Measurements from ENCODE around the gene DDR1.

Gene DDR1

GRCh38 chr6:30883685-30884520, at the start of gene DDR1:
TSS of gene DDR1 (plus strand) at chr6:30884519. CDS start at chr6:30888730, 4,211 bp downstream.
- H3K27me3 Mint-ChIP-seq (ENCODE audit: low read depth): peaks cover 2% of the 10 kb centered on the region
- peak; percentile 19 for DNase-seq (ENCODE audit: low spot score)
- peak within 1 kb of the TSS; percentile 78 for H3K4me3 Mint-ChIP-seq
- H3K36me3 Mint-ChIP-seq (ENCODE audit: low read depth): no peaks in the 10 kb centered on the region
- no peaks in the 10 kb centered on the region for H3K9me3 Mint-ChIP-seq
- H3K27ac Mint-ChIP-seq: peak within 1 kb of the TSS; percentile 62
- H3K4me1 Mint-ChIP-seq (ENCODE audit: low read depth): peaks cover 17% of the 10 kb centered on the region

GRCh38 chr6:30834646-30835045, 49.7 kb upstream of the DDR1 start:
- DNase-seq (ENCODE audit: low spot score): no peak
- no peaks in the 10 kb centered on the region for H3K27me3 Mint-ChIP-seq (ENCODE audit: low read depth)
- H3K36me3 Mint-ChIP-seq (ENCODE audit: low read depth): peaks cover 3% of the 10 kb centered on the region
- peak overlapping the region; percentile 82 for H3K27ac Mint-ChIP-seq
- no peaks in the 10 kb centered on the region for H3K9me3 Mint-ChIP-seq
- H3K4me3 Mint-ChIP-seq: peak overlapping the region; percentile 75
- peaks cover 40% of the 10 kb centered on the region for H3K4me1 Mint-ChIP-seq (ENCODE audit: low read depth)

- Mint-ChIP-seq H3K27me3 (ENCODE audit: low read depth) (no peaks in the 10 kb centered on the region), H3K9me3 (no peaks in the 10 kb centered on the region), H3K4me1 (ENCODE audit: low read depth) (peaks cover 35% of the 10 kb centered on the region), H3K36me3 (ENCODE audit: low read depth) (peaks cover under 1% of the 10 kb centered on the region), H3K27ac (no peak overlapping the region), H3K4me3 (no peak overlapping the region)
- no peak for DNase-seq (ENCODE audit: low spot score)
Observed at GRCh38 chr6:30835576-30835975, 48.7 kb upstream of the DDR1 start.

GRCh38 chr6:30836431-30836866, 47.9 kb upstream of the DDR1 start:
- H3K4me3 Mint-ChIP-seq: no peak overlapping the region
- H3K4me1 Mint-ChIP-seq (ENCODE audit: low read depth): peaks cover 28% of the 10 kb centered on the region
- DNase-seq (ENCODE audit: low spot score): no peak
- H3K27me3 Mint-ChIP-seq (ENCODE audit: low read depth): no peaks in the 10 kb centered on the region
- H3K27ac Mint-ChIP-seq: no peak overlapping the region
- no peaks in the 10 kb centered on the region for H3K9me3 Mint-ChIP-seq
- no peaks in the 10 kb centered on the region for H3K36me3 Mint-ChIP-seq (ENCODE audit: low read depth)

- DNase-seq (ENCODE audit: low spot score): no peak
- Mint-ChIP-seq H3K4me1 (ENCODE audit: low read depth) (peaks cover 25% of the 10 kb centered on the region), H3K4me3 (no peak overlapping the region), H3K27ac (no peak overlapping the region), H3K27me3 (ENCODE audit: low read depth) (no peaks in the 10 kb centered on the region), H3K9me3 (no peaks in the 10 kb centered on the region), H3K36me3 (ENCODE audit: low read depth) (no peaks in the 10 kb centered on the region)
Observed at GRCh38 chr6:30836957-30837356, 47.4 kb upstream of the DDR1 start.

- no peaks in the 10 kb centered on the region for H3K36me3 Mint-ChIP-seq (ENCODE audit: low read depth)
- H3K9me3 Mint-ChIP-seq: no peaks in the 10 kb centered on the region
- DNase-seq (ENCODE audit: low spot score): no peak
- no peak overlapping the region for H3K4me3 Mint-ChIP-seq
- H3K27ac Mint-ChIP-seq: no peak overlapping the region
- peaks cover 24% of the 10 kb centered on the region for H3K4me1 Mint-ChIP-seq (ENCODE audit: low read depth)
- H3K27me3 Mint-ChIP-seq (ENCODE audit: low read depth): no peaks in the 10 kb centered on the region
Observed at GRCh38 chr6:30837432-30837831, 46.9 kb upstream of the DDR1 start.

GRCh38 chr6:30837870-30838269, 46.4 kb upstream of the DDR1 start:
- Mint-ChIP-seq H3K4me3 (no peak overlapping the region), H3K27me3 (ENCODE audit: low read depth) (no peaks in the 10 kb centered on the region), H3K27ac (no peak overlapping the region)

GRCh38 chr6:30839671-30840070, 44.6 kb upstream of the DDR1 start:
- DNase-seq (ENCODE audit: low spot score): no peak
- H3K27ac Mint-ChIP-seq: no peak overlapping the region
- H3K36me3 Mint-ChIP-seq (ENCODE audit: low read depth): no peaks in the 10 kb centered on the region
- H3K4me3 Mint-ChIP-seq: no peak overlapping the region
- no peaks in the 10 kb centered on the region for H3K27me3 Mint-ChIP-seq (ENCODE audit: low read depth)
- peaks cover 28% of the 10 kb centered on the region for H3K4me1 Mint-ChIP-seq (ENCODE audit: low read depth)
- H3K9me3 Mint-ChIP-seq: no peaks in the 10 kb centered on the region

More at GRCh38 chr6:30837870-30838269, 46.4 kb upstream of the DDR1 start:
- no peaks in the 10 kb centered on the region for H3K36me3 Mint-ChIP-seq (ENCODE audit: low read depth)
- no peak for DNase-seq (ENCODE audit: low spot score)
- H3K4me1 Mint-ChIP-seq (ENCODE audit: low read depth): peaks cover 22% of the 10 kb centered on the region
- no peaks in the 10 kb centered on the region for H3K9me3 Mint-ChIP-seq

GRCh38 chr6:30840084-30840934, 44.0 kb upstream of the DDR1 start:
- Mint-ChIP-seq H3K27me3 (ENCODE audit: low read depth) (no peaks in the 10 kb centered on the region), H3K4me3 (no peak overlapping the region), H3K27ac (no peak overlapping the region), H3K4me1 (ENCODE audit: low read depth) (peaks cover 22% of the 10 kb centered on the region), H3K9me3 (no peaks in the 10 kb centered on the region), H3K36me3 (ENCODE audit: low read depth) (no peaks in the 10 kb centered on the region)
- no peak for DNase-seq (ENCODE audit: low spot score)

- H3K4me3 Mint-ChIP-seq: no peak overlapping the region
- H3K36me3 Mint-ChIP-seq (ENCODE audit: low read depth): no peaks in the 10 kb centered on the region
- no peak for DNase-seq (ENCODE audit: low spot score)
- no peaks in the 10 kb centered on the region for H3K27me3 Mint-ChIP-seq (ENCODE audit: low read depth)
- peak overlapping the region; percentile 7 for H3K27ac Mint-ChIP-seq
- no peaks in the 10 kb centered on the region for H3K9me3 Mint-ChIP-seq
- H3K4me1 Mint-ChIP-seq (ENCODE audit: low read depth): peaks cover 18% of the 10 kb centered on the region
Observed at GRCh38 chr6:30840935-30841643, 43.2 kb upstream of the DDR1 start.

- Mint-ChIP-seq H3K4me3 (no peak overlapping the region), H3K4me1 (ENCODE audit: low read depth) (peaks cover 18% of the 10 kb centered on the region), H3K9me3 (no peaks in the 10 kb centered on the region), H3K27me3 (ENCODE audit: low read depth) (peaks cover under 1% of the 10 kb centered on the region), H3K27ac (no peak overlapping the region), H3K36me3 (ENCODE audit: low read depth) (no peaks in the 10 kb centered on the region)
- DNase-seq (ENCODE audit: low spot score): no peak
Observed at GRCh38 chr6:30841644-30842504, 42.4 kb upstream of the DDR1 start.

- no peaks in the 10 kb centered on the region for H3K9me3 Mint-ChIP-seq
- H3K27me3 Mint-ChIP-seq (ENCODE audit: low read depth): peaks cover 2% of the 10 kb centered on the region
- peak; percentile 13 for DNase-seq (ENCODE audit: low spot score)
- H3K27ac Mint-ChIP-seq: no peak overlapping the region
- H3K36me3 Mint-ChIP-seq (ENCODE audit: low read depth): no peaks in the 10 kb centered on the region
- H3K4me3 Mint-ChIP-seq: no peak overlapping the region
- peaks cover 18% of the 10 kb centered on the region for H3K4me1 Mint-ChIP-seq (ENCODE audit: low read depth)
Observed at GRCh38 chr6:30842754-30843610, 41.3 kb upstream of the DDR1 start.

Measured in T-helper 2 cell treated with Interferon-gamma antibody and Interleukin-4, amounts not matched to agents 5 μg/mL and 100 μg/mL, for 36 hours (primary cell).